ENCODE data around the gene ATG4A.
A peak's percentile ranks its signal among the peaks of the same experiment; 100 is the strongest.

Gene ATG4A

DNA sequence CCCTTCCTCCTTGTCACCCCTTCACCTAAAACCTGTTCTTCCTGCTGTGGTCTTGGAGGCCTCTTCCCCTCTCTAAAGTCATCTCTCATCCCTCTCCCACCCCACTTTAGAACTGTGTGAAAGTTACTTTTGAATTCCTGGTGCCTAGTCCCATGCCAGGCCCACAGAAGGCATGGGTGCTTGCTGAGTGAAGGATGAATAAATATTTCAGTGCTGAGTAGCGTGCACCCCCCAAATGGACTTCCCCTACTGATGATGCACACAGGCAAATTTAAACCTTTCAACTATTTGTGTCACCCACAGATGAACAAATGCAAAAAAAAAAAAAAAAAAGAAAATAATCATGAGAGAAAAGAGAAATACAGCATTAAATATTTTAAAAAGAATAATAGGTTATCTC, 20.0 kb upstream of the ATG4A start:
- Histone ChIP-seq H3K27ac (no peak overlapping the region), H3K27me3 (ENCODE audit: insufficient read depth, low read depth, severe bottlenecking) (peaks cover 66% of the 10 kb centered on the region), H3K9me3 (ENCODE audit: severe bottlenecking) (no peaks in the 10 kb centered on the region), H3K36me3 (no peaks in the 10 kb centered on the region), H3K4me3 (ENCODE audit: low read depth, low read length) (no peak overlapping the region)
- TF ChIP-seq, protein P1, sequence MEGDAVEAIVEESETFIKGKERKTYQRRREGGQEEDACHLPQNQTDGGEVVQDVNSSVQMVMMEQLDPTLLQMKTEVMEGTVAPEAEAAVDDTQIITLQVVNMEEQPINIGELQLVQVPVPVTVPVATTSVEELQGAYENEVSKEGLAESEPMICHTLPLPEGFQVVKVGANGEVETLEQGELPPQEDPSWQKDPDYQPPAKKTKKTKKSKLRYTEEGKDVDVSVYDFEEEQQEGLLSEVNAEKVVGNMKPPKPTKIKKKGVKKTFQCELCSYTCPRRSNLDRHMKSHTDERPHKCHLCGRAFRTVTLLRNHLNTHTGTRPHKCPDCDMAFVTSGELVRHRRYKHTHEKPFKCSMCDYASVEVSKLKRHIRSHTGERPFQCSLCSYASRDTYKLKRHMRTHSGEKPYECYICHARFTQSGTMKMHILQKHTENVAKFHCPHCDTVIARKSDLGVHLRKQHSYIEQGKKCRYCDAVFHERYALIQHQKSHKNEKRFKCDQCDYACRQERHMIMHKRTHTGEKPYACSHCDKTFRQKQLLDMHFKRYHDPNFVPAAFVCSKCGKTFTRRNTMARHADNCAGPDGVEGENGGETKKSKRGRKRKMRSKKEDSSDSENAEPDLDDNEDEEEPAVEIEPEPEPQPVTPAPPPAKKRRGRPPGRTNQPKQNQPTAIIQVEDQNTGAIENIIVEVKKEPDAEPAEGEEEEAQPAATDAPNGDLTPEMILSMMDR (IDR thresholded peaks at IDR 0.05; ENCODE audit: low read depth, low read length): no peak
- no peak for DNase-seq

DNA sequence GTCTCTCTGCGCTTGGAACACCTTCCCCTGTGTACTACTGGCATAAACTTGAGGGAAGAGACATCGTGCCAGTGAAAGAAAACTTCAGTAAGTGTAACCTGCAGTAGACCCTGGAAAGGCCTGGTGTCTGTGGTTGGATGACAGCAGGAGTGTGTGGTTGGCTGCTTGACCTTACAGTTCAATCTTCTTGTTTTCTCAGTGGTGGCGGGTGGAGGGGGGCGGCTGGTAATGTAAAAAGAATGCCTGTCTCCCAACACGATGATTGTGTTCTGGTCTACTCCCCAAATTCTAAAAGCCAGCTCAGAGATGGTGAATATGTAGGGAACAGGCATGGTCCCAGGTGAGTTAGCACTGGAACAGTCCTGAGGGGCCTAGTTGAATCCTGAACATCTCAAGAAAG, 18.8 kb upstream of the ATG4A start:
- TF ChIP-seq, protein P1 (IDR thresholded peaks at IDR 0.05; ENCODE audit: low read depth, low read length): no peak
- Histone ChIP-seq H3K27me3 (ENCODE audit: insufficient read depth, low read depth, severe bottlenecking) (peaks cover 61% of the 10 kb centered on the region), H3K36me3 (no peaks in the 10 kb centered on the region), H3K27ac (no peak overlapping the region), H3K9me3 (ENCODE audit: severe bottlenecking) (no peaks in the 10 kb centered on the region), H3K4me3 (ENCODE audit: low read depth, low read length) (no peak overlapping the region)
- DNase-seq: no peak

DNA sequence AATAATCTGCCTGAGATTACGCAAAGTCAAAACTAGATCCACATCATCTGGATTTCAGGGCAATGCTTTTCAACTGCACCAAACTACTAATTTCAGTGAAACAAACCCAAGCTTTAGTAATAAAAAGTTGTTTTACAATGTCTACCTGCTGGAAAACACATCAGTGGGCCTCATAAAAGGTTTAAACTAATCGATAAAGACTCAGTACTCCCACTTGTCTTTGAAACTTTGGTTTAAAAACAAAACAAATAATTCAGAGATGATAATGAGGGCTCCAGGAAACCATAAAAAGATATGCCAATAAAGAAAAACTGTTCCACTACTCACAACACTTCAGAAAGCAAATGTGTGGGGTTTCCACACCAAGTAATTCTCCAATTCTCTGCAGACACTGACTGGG, 10.5 kb upstream of the ATG4A start:
- no peak overlapping the region for H3K27ac ChIP-seq
- peaks cover 8% of the 10 kb centered on the region for H3K27me3 ChIP-seq (ENCODE audit: insufficient read depth, low read depth, severe bottlenecking)
- H3K36me3 ChIP-seq: no peaks in the 10 kb centered on the region
- TF ChIP-seq, protein P1 (IDR thresholded peaks at IDR 0.05; ENCODE audit: low read depth, low read length): no peak
- no peaks in the 10 kb centered on the region for H3K9me3 ChIP-seq (ENCODE audit: severe bottlenecking)
- no peak for DNase-seq
- H3K4me3 ChIP-seq (ENCODE audit: low read depth, low read length): no peak overlapping the region

DNA sequence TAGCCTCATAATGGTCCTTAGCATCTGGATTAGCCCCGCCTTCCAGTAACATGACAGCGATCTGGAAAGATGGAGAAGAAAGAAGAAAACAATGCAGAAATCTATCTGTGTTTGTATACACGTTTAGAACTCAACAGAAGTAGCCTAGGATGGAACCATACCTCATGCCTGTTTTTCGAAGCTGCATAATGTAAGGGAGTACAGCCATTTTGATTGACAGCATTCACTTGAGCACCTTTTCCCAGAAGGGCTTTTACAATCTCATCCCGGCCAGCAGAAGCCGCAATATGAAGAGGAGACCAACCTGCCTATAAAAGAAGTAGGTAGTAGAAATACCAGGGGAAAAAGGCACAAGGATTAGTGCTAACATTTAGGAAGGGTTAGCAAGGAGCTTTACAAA, 3.8 kb upstream of the ATG4A start:
- no peak for DNase-seq
- Histone ChIP-seq H3K9me3 (ENCODE audit: severe bottlenecking) (no peaks in the 10 kb centered on the region), H3K27me3 (ENCODE audit: insufficient read depth, low read depth, severe bottlenecking) (peaks cover 4% of the 10 kb centered on the region), H3K27ac (no peak overlapping the region), H3K4me3 (ENCODE audit: low read depth, low read length) (no peak overlapping the region), H3K36me3 (no peaks in the 10 kb centered on the region; the same call in 1 of the 2 replicates)
- TF ChIP-seq, protein P1 (IDR thresholded peaks at IDR 0.05; ENCODE audit: low read depth, low read length): no peak

DNA sequence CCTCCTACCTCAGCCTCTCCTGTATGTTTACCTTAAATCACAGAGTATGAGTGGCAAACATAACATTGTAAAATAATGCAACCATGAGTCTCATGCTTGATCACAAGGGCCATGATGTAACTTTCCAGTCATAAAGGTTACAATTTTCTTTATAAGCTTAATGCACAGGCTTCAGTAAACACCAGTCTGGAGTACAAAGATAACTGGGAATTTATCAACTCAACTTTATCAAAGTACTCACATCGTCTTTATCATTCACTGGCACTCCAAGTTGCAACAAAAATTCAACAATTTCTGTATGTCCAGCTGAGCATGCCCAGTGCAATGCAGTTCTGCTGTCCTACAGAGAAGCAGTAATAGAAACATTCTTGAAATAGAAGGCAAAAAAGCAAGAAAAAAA, 3.1 kb upstream of the ATG4A start:
- Histone ChIP-seq H3K9me3 (ENCODE audit: severe bottlenecking) (no peaks in the 10 kb centered on the region), H3K36me3 (no peaks in the 10 kb centered on the region; the same call in 1 of the 2 replicates), H3K4me3 (ENCODE audit: low read depth, low read length) (no peak overlapping the region), H3K27ac (no peak overlapping the region), H3K27me3 (ENCODE audit: insufficient read depth, low read depth, severe bottlenecking) (peaks cover 4% of the 10 kb centered on the region)
- TF ChIP-seq, protein P1 (IDR thresholded peaks at IDR 0.05; ENCODE audit: low read depth, low read length): no peak
- no peak for DNase-seq

DNA sequence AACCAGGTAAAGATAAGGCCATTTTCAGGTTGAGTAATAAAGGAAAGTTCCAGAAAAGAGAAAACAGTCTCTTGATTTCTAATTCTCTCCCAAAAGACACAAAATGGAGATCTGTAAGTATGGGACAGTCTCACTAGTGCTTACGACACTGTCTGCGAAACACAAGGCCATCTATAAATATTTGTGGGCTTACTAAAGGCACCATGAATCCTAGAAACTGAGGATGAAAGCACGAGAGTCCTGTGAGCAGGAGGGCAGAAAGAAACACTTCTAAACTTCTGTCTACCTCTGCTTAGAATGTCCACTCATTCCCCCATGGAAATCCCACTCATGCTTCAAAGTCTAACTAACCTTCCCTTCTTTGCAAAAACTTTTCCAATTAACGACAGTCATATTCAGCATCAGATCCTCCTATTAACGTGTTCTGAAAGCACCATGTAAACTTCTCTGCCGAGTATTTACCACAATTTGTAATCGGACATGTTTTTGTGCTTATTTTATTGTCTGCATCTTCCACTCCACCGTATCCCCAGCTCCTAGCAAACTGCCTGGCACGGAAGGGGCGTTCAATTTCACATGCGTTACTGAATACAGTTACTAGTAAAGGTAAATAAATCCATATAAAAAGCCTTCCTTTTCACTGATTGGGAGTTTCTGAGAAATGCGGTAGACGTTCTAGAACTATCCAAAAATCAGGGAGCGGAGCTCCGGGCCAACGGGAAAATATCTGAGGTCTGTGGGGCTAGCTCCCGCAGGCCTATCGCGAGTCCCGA, 901 bp upstream of the ATG4A start:
- Histone ChIP-seq H3K27me3 (ENCODE audit: insufficient read depth, low read depth, severe bottlenecking) (peaks cover 4% of the 10 kb centered on the region), H3K4me3 (ENCODE audit: low read depth, low read length) (peak overlapping the region; percentile 58), H3K9me3 (ENCODE audit: severe bottlenecking) (no peaks in the 10 kb centered on the region), H3K27ac (peak overlapping the region; percentile 80), H3K36me3 (no peaks in the 10 kb centered on the region; the same call in 1 of the 2 replicates)
- TF ChIP-seq, protein P1 (IDR thresholded peaks at IDR 0.05; ENCODE audit: low read depth, low read length): no peak
- no peak for DNase-seq

Data from WERI-Rb-1 (cell line).